CMK (cell line): ENCODE data around the gene SCAMP3.
A peak's percentile ranks its signal among the peaks of the same experiment; 100 is the strongest.

Experiments used
- DNase-seq: peaks from one replicate; pipeline ENCODE4 v3.0.0-alpha.2; 2010; ENCODE audit warnings: low read depth

Gene SCAMP3

GRCh38 chr1:155285631-155286044, 23.5 kb upstream of the SCAMP3 start:
- DNase-seq, result no peak

- no peak for DNase-seq
Measured at GRCh38 chr1:155285063-155285462, 22.9 kb upstream of the SCAMP3 start.

- no peak for DNase-seq
Measured at GRCh38 chr1:155284476-155284875, 22.3 kb upstream of the SCAMP3 start.

- no peak for DNase-seq
Measured at GRCh38 chr1:155282488-155283091, 20.4 kb upstream of the SCAMP3 start.

- DNase-seq, result no peak
Measured at GRCh38 chr1:155279268-155279667, 17.1 kb upstream of the SCAMP3 start.

- no peak for DNase-seq
Measured at GRCh38 chr1:155278689-155279160, 16.6 kb upstream of the SCAMP3 start.

GRCh38 chr1:155277902-155278688, 15.9 kb upstream of the SCAMP3 start:
- DNase-seq, result no peak

GRCh38 chr1:155277070-155277901, 15.1 kb upstream of the SCAMP3 start, which contains the start of gene HCN3:
HCN3 (plus strand) TSS chr1:155277463; CDS start chr1:155277591, 128 bp downstream.
- DNase-seq, result peak; percentile 95

GRCh38 chr1:155273343-155274245, 11.4 kb upstream of the SCAMP3 start, which contains the start of gene CLK2:
CLK2 (minus strand) TSS chr1:155273504; CDS start chr1:155270977, 2,527 bp downstream.
- DNase-seq, result peak; percentile 96

- no peak for DNase-seq
Measured at GRCh38 chr1:155272466-155273342, 10.5 kb upstream of the SCAMP3 start.

- no peak for DNase-seq
Measured at GRCh38 chr1:155269381-155269780, 7.2 kb upstream of the SCAMP3 start.

- DNase-seq, result no peak
Measured at GRCh38 chr1:155268630-155269029, 6.5 kb upstream of the SCAMP3 start.

GRCh38 chr1:155267373-155267772, 5.2 kb upstream of the SCAMP3 start:
- DNase-seq, result no peak

GRCh38 chr1:155266553-155266952, 4.4 kb upstream of the SCAMP3 start:
- no peak for DNase-seq

GRCh38 chr1:155263067-155263466, 907 bp upstream of the SCAMP3 start:
- no peak for DNase-seq

GRCh38 chr1:155261493-155261851, 688 bp downstream of the SCAMP3 start:
- DNase-seq, result no peak

- DNase-seq, result no peak
Measured at GRCh38 chr1:155260276-155260675, 1.9 kb downstream of the SCAMP3 start.

- no peak for DNase-seq
Measured at GRCh38 chr1:155256058-155256852, 5.9 kb downstream of the SCAMP3 start.

- peak; percentile 70 for DNase-seq
Measured at GRCh38 chr1:155255243-155256007, 6.7 kb downstream of the SCAMP3 start, which contains the start of gene ENTREP3. ENTREP3 (minus strand) TSS chr1:155255483; CDS start chr1:155254877, 606 bp downstream.
